GM21723 (cell line): ENCODE results near the gene GSTO2.

Source experiments
- ATAC-seq: cut with Tn5 transposase; IDR thresholded peaks from one replicate; pipeline ENCODE4 v1.9.1; 2021; ENCODE audit warnings: mild to moderate bottlenecking, moderate library complexity; ENCODE audit not compliant: unreplicated experiment

Gene GSTO2

DNA sequence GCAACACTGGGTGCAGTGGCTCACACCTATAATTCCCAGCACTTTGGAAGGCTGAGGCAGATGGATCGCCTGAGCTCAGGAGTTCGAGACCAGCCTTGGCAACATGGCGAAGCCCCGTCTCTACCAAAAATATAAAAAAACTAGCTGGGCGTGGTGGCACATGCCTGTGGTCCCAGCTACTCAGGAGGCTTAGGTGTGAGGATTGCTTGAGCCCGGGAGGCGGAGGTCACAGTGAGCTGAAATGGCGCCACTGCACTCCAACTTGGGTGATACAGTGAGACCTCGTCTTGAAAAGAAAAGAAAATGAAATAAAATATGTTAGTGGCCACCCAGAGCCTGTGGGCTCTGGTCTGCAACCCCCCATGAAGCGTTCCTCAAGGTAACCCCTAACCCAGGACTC lies 55.9 kb downstream of the GSTO2 start:
- ATAC-seq, result no peak

DNA sequence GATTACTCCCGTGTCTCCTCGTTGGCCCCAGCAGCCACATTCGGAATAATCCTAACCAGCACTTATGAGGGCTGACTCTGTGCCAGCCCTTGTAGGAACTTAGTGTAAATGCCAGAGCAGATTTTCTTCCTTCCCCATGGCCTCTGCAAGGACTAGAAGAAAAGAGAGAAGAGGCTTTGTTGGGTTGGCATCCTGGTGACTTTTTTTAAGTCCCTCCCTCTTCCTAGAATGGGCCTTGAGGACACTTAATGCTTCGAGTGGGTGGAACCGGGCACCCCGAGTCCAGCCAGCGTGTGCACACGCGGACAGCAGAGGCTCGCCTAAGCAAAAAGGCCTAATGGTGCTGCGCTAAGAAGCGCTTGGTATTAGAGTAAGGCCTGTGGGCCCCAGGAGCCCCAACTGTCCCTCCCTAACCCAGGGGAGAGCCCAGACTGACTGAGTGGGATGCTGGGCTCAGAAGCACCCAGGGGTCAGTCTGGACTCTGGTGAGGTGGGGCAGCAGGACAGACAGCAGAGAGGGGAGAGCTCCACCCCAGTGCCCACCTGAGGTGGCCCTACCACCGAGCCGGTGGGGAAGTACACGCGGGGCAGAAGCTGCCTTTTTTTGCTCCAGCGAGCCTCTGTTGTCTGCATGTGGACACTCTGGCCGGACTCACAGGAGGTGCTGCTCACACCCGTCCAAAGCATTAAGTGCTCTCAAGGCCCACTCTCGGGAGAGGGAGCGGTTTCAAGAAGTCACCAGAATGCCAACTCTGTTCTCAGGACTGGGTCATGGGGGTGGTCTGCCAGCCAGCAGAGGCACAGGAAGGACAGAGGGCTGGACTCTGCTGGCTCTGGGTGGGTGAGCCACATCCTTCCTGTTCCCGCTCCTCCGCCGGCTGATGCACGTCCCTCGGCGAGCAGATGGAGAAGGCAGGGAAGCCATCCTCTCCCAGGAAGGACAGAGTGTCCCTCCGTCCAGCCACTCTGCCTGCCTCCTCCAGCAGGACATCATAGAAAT lies 56.8 kb downstream of the GSTO2 start:
- ATAC-seq, result no peak

DNA sequence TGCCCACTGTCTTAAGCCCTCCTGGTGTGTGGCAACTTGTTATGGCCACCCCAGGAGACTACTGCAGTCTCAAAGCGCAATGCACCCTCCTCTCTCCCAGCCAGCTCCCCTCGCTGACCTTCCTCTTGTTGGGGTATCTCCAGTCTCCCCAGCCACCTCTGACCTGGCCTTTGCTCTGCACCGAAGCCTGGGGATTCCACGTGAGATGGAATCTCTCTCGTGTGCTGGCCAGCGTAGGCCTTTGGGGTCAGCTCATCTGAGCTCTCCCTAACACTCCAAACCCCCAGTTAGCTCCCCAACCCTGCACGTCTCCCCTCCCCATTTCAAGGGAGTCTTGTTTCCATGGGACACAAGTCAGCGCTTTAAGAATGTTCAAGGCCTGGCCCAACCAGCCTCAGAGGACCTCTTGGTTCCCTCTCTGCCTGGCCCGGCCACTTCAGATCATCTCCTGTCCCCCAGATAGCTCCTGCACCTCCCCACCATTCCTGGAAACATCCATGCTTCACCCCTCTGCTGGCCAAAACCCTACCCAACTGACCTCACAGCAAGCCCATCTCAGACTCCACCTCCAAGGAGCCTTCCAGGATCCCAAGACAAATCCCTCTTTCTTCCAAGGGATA lies 58.1 kb downstream of the GSTO2 start:
- no peak for ATAC-seq

DNA sequence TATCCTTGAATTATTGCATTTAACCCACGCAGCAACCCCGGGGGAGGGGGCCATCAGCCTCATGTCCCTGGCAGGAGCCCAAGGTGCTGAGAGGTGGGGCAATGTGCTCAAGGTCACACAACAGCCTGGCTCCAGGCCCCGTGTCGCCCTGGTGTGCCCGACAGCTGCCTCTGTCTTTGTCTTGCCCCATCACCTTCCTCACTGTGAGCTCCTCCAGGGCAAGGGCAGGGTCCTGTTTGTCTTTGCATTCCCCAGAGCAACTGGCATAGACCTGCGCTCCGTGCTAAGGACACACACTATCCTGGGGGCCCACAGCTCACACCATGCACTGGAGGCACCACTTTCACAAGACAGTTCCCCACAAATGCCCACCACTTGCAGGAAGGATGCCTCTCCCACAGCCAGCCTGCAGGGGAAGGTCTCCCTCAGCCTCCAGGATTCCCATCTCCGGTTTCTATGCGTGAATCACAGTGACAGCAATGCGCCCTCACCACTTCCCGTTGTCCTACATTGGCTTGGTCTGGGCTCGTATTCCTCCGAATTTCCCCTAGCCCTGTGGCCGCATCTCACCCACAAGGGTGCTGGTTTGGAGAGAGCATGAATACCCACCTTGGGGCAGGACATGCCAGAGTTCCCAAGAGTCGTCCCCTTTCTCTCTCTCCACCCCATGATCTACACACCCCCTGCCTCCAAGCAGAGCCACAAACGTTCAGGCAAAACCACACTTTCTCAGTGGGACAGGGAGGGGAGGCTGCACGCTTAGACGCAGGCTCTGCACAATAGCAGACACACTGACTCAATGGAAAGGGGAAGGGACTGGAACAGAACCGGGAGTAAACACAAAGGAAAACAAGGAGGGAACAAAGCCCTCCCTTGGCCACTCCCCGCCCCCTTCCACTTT lies 59.0 kb downstream of the GSTO2 start:
- no peak for ATAC-seq

GRCh38 chr10:104328646-104328895 lies 59.6 kb downstream of the GSTO2 start:
- ATAC-seq, result no peak

DNA sequence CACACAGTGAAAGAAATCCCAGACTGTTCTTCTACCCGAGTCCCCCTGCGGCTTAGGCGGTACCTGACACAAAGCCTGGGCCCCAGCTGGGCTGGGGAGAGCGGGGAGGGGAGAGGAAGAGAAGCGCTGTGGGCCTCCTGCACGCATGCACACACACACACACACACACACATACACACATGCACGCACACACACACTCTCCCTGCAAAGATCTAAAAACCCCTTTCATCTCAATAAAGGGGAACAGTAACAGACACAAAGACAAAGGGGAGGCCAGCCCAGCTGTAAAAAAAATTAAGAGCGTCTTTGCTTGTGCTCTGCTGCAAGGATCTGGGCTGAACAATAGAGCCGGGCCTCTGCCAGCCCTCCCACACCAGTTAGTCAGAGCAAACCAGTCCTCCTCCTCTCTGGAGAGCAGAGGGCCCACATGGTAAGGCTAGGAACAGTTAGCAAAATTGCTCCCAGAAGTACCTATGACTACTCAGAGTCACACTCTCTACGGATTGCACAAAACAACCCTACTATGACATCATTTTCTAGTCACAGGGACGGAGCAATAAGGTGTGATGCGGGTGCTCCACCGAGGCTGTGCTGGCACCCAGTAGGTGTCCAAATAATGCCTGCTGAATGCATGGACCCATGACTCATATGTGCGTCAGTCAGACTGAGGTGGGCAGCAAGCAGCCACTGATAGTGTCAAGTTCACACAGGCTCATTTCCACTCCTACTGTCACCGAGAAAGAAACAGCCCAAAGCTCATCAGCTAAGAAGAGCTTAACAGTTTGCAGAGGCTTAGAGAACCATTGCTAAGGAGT lies 60.1 kb downstream of the GSTO2 start:
- peak; percentile 46 for ATAC-seq

DNA sequence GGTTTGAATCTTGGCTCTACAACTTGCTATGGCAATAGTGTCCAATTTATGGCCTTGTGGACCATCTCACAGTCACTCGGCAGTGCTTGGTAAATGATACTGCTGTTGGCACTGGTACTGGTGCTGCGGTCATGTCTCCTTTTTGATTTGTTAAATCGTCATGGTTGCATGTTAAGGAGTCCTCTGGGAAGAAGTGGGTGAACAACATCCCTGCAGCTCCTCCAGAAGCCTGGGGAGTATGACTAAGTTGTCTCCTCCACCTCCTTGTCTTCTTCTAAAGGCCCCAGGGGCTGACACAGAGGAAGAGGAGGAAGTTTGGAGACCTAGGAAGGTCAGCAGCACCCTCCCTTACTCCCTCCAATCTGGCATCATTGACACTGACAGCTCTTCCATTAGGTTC lies 60.8 kb downstream of the GSTO2 start:
- no peak for ATAC-seq

DNA sequence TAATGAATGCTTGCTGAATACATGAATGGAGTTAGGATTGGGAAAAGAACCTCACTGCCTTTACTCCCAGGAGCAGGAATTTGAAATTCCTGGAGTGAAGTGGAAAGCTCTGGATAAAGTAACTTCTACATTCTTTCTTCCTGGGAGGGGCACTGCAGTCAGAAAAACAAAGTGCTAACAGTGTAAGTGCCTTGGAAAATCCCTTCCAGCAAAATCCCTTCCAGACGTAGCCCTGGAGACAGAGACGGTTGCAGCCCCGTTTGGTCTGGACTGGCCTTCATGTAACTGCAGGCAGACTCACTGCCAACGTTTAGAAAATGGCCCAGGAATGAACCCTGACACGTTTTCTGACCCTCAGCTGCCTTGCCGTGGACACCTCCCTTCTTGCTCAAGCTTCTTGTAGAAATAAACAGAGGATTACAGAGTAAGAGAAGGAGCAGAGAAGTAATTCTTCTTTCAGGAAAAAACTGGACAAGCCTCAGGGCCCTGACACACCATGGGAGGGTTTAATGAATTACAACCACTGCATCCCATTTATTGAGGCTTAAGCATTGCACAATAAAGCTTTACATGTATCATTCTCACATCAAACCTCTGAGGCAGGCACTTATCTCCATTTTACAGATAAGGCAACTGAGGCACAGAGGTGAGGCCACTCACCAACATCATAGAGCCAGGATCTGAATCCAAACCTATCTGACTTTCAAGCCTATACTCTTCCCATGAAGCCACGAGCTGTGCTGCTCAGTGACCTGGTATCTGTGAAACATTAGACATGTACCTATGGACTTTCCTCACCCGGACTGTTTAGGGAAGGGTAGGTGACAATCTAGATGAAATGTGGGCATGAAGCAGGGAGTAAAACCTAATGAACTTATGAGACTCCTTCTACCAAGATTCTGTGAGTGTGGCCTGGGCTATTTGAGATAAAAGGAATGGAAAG lies 61.5 kb downstream of the GSTO2 start:
- no peak for ATAC-seq

DNA sequence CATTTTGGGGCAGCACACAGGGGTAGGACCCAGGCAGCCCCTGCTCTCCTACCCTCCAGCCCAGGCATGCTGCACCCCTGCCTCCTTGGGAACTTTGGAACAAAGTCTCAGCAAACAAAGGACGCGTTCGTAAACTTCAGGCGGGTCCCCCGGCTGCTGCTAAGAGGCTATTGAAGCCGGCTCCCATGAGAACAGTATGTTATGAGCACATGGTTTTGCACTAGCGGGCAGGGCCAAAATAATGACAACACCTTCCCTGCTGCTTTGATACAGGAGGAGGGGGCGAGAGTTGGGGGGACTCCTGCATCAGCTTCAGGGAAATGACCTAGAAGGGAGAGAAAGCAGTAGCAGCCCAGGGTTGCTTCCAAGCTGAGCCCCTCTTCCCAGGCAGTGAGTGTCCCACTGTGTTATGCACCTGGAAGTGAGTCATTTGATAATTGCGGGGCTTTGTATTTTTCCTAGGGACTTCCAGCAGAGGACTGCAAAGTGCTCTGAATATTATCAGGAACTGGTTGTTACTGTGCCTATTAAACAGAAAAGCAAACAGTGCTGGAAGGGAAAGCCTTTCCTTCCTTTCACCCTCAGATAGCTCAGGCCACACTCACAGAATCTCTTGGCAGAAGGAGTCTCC lies 62.3 kb downstream of the GSTO2 start:
- ATAC-seq, result no peak

- no peak for ATAC-seq
Measured at GRCh38 chr10:104332243-104333031, 63.5 kb downstream of the GSTO2 start.

DNA sequence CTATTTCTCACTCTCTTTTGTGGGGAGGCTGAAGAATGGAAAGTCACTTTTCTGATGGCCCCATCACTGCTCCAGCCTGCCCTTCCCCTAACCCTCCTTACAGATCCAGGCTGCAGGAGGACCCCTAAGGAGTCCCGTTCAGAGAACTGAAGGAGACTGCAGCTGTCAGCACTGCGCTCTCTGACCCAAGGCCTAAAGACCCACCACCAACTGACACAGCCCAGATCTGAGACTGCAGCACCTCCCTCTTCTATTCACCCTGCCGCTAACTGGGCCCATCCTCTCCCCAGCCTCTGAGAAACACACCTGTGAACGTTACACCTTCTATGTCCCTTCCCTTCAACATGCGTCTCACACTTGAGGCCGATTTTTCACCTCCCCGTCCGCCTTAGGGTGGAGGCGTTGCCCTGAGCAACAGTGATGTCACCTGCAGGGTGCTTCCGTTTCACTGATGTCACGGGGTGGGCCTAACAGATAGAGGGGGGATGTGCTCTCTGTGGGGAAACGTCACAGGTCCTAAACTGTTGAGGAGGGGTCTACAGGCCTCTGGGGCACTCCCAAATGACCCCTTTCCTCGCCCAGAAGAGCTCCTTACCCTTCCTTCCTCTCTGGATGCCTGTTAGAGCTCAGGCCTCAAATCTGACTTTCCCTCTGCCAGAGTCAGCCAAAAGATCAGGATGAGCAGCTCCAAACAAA lies 64.2 kb downstream of the GSTO2 start:
- no peak for ATAC-seq

DNA sequence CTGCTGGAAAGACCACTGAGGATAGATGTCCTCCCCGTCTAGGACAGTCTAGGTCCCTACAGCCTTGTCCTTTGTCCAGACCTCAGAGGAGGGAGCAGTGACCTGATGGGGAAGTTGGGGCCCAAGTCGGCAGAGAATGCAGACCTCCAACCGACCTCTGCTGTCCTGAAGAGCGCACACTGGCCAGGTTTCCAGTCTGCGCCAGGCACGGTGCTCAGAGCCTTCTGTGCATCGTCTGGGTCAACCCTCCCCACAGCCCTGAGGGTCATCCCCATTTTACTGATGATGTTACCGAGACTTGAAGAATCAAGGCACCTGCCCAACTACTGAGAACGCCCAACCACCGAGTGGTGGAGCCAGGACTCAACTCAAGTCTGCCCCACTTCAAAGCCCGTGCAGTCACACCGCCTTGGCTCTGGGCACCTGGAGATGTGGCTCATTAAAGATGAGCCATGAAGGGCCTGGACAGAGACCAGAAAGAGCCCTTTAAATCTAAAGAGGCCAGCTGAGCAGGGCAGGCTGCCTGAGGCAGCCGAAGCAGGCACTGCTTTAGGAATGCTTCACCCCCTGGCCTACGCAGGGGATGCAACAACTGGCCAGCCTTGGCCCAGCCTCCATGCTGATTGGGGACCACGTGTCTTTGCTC lies 64.9 kb downstream of the GSTO2 start:
- ATAC-seq, result no peak

DNA sequence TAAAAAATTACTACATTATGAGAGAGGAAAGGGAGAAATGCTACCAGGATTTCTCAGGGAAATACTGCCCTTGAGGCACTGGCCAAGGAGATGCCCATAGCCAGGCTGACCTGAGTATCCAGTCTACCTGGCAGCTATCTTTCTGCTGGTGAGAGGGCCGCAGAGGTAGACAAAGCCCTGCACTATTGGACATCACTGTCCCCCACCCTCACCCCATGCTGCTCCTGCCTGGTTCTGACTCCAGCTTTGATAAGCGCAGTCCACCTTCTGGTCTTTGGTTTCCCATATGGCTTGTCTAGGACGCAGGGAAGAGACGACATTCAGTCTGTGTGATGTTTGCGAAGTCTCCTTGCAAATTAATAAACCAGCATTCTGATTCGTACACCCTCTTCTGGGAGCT lies 65.6 kb downstream of the GSTO2 start:
- ATAC-seq, result no peak

GRCh38 chr10:104334965-104335650 lies 66.1 kb downstream of the GSTO2 start:
- ATAC-seq, result no peak

DNA sequence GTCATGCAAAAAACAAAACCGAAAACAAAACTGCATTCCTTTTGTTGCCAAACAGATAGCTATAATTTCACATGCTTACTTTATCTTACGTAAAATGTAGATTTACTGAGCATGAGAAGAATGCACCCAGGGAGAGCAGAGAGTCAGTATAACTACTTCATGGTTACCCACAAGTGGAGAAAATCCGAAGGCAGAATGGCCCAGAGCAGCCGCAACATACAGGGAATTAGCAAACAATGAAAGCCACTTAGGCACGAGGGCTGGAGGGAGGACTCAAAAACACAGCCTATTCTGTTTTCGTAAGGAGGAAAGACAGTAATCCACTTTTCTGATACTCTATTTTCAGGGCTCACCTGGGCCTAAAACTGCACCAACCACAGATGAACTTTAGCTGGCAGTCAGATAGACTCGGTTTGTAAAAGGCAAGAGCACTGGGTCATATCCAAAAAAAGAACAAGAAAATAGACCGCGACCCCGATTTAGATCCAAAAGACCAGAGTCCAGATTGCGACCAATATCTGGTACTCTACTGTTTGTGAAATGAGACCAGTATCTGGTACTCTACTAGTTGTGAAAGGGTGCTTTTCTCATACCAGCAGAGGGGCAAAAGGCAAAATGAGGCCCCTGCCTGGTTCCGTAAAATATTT lies 68.0 kb downstream of the GSTO2 start:
- ATAC-seq, result peak; percentile 20

GRCh38 chr10:104337521-104337984 lies 68.6 kb downstream of the GSTO2 start:
- ATAC-seq, result peak; percentile 50
